SK-N-SH (cell line): ENCODE results near the gene KLHL33. TPM values are rescaled to one million over a fixed set of nuclear protein-coding genes. Genes with fewer than 3 reads are reported as not detected.

Source experiments
- CTCF ChIA-PET: fragments of 300-600, 350-600 bp; formaldehyde crosslinking; extraction: SDS; loops from one replicate; lab custom pipeline; 2021; lab: Yijun Ruan, JAX
- POLR2A ChIA-PET: fragments of 350-600 bp; sonication (Branson Sonifier 250); formaldehyde crosslinking; extraction: SDS; loops from one replicate; lab custom pipeline; 2020; ENCODE audit warnings: antibody characterized with exemption, inconsistent platforms; lab: Yijun Ruan, JAX
- DNase-seq: peaks from one replicate; pipeline ENCODE4 v3.0.0; 2012
- H2AFZ ChIP-seq: fragments of 200-600 bp; sonication (generic); 2 replicates; pipeline ENCODE4 v1.8.1; 2016; ENCODE audit warnings: antibody characterized with exemption, mild to moderate bottlenecking, low read depth
- H3F3A ChIP-seq: fragments of 200-600 bp; sonication (generic); replicated peaks from 2 replicates; pipeline ENCODE3; 2016; ENCODE audit warnings: antibody characterized with exemption, mild to moderate bottlenecking; ENCODE audit not compliant: insufficient read depth
- H3K27ac ChIP-seq, 2 experiments: fragments of 200-500 bp in 1 of 2; fragments of 200-600 bp in 1 of 2; sonication (Bioruptor generic) in 1 of 2; sonication (generic), shearing (Covaris generic) in 1 of 2; 2 replicates each; pipeline versions ENCODE4 v1.5.1 to v1.6.1; 2014 to 2016; ENCODE audit warnings: low read depth in 2 of 2, inconsistent platforms in 1 of 2, low read length in 1 of 2, mild to moderate bottlenecking in 1 of 2, mixed read lengths in 1 of 2
- H3K27me3 ChIP-seq: fragments of 200-600 bp; sonication (generic), shearing (Covaris generic); 2 replicates; pipeline ENCODE4 v1.6.1; 2016; ENCODE audit warnings: mixed run types; ENCODE audit not compliant: insufficient read depth
- H3K36me3 ChIP-seq, 2 experiments: fragments of 200-500 bp in 1 of 2; fragments of 200-600 bp in 1 of 2; sonication (Bioruptor generic) in 1 of 2; sonication (generic) in 1 of 2; replicated peaks in 1 of 2; 2 replicates each; pipeline versions ENCODE3 to v1.5.1; 2014 to 2016; ENCODE audit warnings: low read length in 1 of 2, mild to moderate bottlenecking in 1 of 2; ENCODE audit not compliant: insufficient read depth in 2 of 2, control insufficient read depth in 1 of 2
- H3K4me1 ChIP-seq, 2 experiments: fragments of 200-500 bp in 1 of 2; fragments of 200-600 bp in 1 of 2; sonication (Bioruptor generic) in 1 of 2; sonication (generic), shearing (Covaris generic) in 1 of 2; 2 replicates each; pipeline versions ENCODE4 v1.5.1 to v1.6.1; 2014 to 2016; ENCODE audit warnings: low read depth in 1 of 2, low read length in 1 of 2, mixed run types in 1 of 2; ENCODE audit not compliant: insufficient read depth in 2 of 2, control insufficient read depth in 1 of 2
- H3K4me2 ChIP-seq: fragments of 200-600 bp; sonication (generic), shearing (Covaris generic); 2 replicates; pipeline ENCODE4 v1.6.1; 2017; ENCODE audit warnings: mixed run types
- H3K4me3 ChIP-seq, 2 experiments: fragments of 200-500 bp in 1 of 2; fragments of 200-600 bp in 1 of 2; sonication (Bioruptor generic) in 1 of 2; sonication (generic), shearing (Covaris generic) in 1 of 2; 2 replicates each; pipeline versions ENCODE4 v1.5.1 to v1.8.1; 2014 to 2016; ENCODE audit warnings: low read depth in 2 of 2, inconsistent platforms in 1 of 2, low read length in 1 of 2, mild to moderate bottlenecking in 1 of 2, mixed read lengths in 1 of 2, moderate library complexity in 1 of 2
- H3K79me2 ChIP-seq: fragments of 200-600 bp; sonication (generic); 2 replicates; pipeline ENCODE4 v1.8.1; 2017; ENCODE audit warnings: mild to moderate bottlenecking; ENCODE audit not compliant: insufficient read depth
- H3K9ac ChIP-seq: fragments of 200-600 bp; sonication (generic); 2 replicates; pipeline ENCODE4 v1.6.1; 2017; ENCODE audit warnings: mixed run types
- H3K9me2 ChIP-seq: fragments of 200-600 bp; sonication (generic); 2 replicates; pipeline ENCODE4 v1.6.1; 2017; ENCODE audit warnings: mixed run types
- H3K9me3 ChIP-seq: fragments of 200-600 bp; sonication (generic); 2 replicates; pipeline ENCODE4 v1.6.1; 2017; ENCODE audit warnings: mixed run types, mild to moderate bottlenecking, moderate library complexity
- H4K20me1 ChIP-seq: fragments of 200-600 bp; sonication (generic); 2 replicates; pipeline ENCODE4 v1.6.1; 2017; ENCODE audit warnings: mild to moderate bottlenecking, mixed run types; ENCODE audit not compliant: insufficient read depth
- ELF1 ChIP-seq: IDR thresholded peaks from 2 replicates; pipeline ENCODE4 v1.4.0; 2012
- EZH2phosphoT487 ChIP-seq: fragments of 200-600 bp; sonication (generic); IDR thresholded peaks from 2 replicates; pipeline ENCODE4 v1.6.1; 2017; ENCODE audit warnings: low read depth, mixed run types, mild to moderate bottlenecking, antibody characterized with exemption, moderate library complexity, borderline replicate concordance
- GABPA ChIP-seq: IDR thresholded peaks from 2 replicates; pipeline ENCODE4 v1.4.0; 2012; ENCODE audit warnings: low read depth, mild to moderate bottlenecking
- GATA2 ChIP-seq: sonication (generic); formaldehyde crosslinking; IDR thresholded peaks from 2 replicates; pipeline ENCODE4 v1.5.0; 2020; ENCODE audit warnings: mild to moderate bottlenecking, missing genetic modification reagents
- JUND ChIP-seq: IDR thresholded peaks from 2 replicates; pipeline ENCODE4 v1.4.0; 2012
- NFIC ChIP-seq: IDR thresholded peaks from 2 replicates; pipeline ENCODE4 v1.4.0; 2012; ENCODE audit warnings: borderline replicate concordance
- POLR2AphosphoS5 ChIP-seq: IDR thresholded peaks from 2 replicates; pipeline ENCODE4 v1.6.1; 2012; ENCODE audit warnings: low read depth, low read length
- RXRA ChIP-seq: IDR thresholded peaks from 2 replicates; pipeline ENCODE4 v1.4.0; 2012; ENCODE audit warnings: low read depth, mild to moderate bottlenecking, borderline replicate concordance
- TEAD4 ChIP-seq: IDR thresholded peaks from 2 replicates; pipeline ENCODE4 v1.4.0; 2012; ENCODE audit warnings: mild to moderate bottlenecking, borderline replicate concordance; ENCODE audit not compliant: insufficient read depth
- ZBTB33 ChIP-seq: IDR thresholded peaks from 2 replicates; pipeline ENCODE4 v1.4.0; 2012; ENCODE audit warnings: low read depth, borderline replicate concordance
- WGBS: methylation state at CpG from one replicate; pipeline ENCODE4 v1.1.6; 2017; ENCODE audit warnings: low lambda C conversion rate; 5-methylcytosine and 5-hydroxymethylcytosine counted together
- polyA plus RNA-seq, 3 experiments: library from polyadenylated mRNA; depleted of rRNA; stranded (reverse); fragments of >200 nt; gene quantifications; 2 replicates each; pipeline ENCODE4 v1.2.3, GENCODE V29; 2012
- TF ChIP-seq, protein P1 (sequence below): IDR thresholded peaks from 2 replicates; pipeline ENCODE4 v1.4.0; 2012; ENCODE audit warnings: low read depth, borderline replicate concordance
- TF ChIP-seq, protein P2 (sequence below): IDR thresholded peaks from 2 replicates; pipeline ENCODE4 v1.6.1; 2012; ENCODE audit warnings: mild to moderate bottlenecking, low read depth, low read length, moderate library complexity

The KLHL33 gene
- polyA plus RNA-seq, 1 of the 3 experiments (the other 2 are of a cell fraction): not detected

- no peak overlapping the region for H3K4me3 ChIP-seq
- H3K27me3 ChIP-seq: no peaks in the 10 kb centered on the region
- H3K79me2 ChIP-seq: no peaks in the 10 kb centered on the region
- no peaks in the 10 kb centered on the region for H3K9me3 ChIP-seq
- H3K4me2 ChIP-seq: no peak overlapping the region
- H2AFZ ChIP-seq: no peak overlapping the region
- no peak for DNase-seq
- no peaks in the 10 kb centered on the region for H3F3A ChIP-seq
- no peak overlapping the region for H3K9ac ChIP-seq
- WGBS: 97% methylated on average over 4 of the region's 4 CpGs
- H3K9me2 ChIP-seq: no peaks in the 10 kb centered on the region
- no peaks in the 10 kb centered on the region for H4K20me1 ChIP-seq
- ChIA-PET POLR2A (no interaction called here), CTCF (interaction anchor here (1.2 to 1.3 kb wide), 3 partner anchors 13 to 85 kb away, joined by 3 to 4 read pairs (median 3); no protein-coding TSS in a partner anchor)
- H3K36me3 ChIP-seq: peaks cover 49 to 68% of the 10 kb centered on the region in 2 experiments
- TF ChIP-seq GATA2 (no peak), POLR2AphosphoS5 (no peak), NFIC (no peak), EZH2phosphoT487 (no peak)
- TF ChIP-seq, protein P1, sequence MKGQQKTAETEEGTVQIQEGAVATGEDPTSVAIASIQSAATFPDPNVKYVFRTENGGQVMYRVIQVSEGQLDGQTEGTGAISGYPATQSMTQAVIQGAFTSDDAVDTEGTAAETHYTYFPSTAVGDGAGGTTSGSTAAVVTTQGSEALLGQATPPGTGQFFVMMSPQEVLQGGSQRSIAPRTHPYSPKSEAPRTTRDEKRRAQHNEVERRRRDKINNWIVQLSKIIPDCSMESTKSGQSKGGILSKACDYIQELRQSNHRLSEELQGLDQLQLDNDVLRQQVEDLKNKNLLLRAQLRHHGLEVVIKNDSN: no peak
- H3K4me1 ChIP-seq: no peaks in the 10 kb centered on the region
- H3K27ac ChIP-seq: no peak overlapping the region
Measured at GRCh38 chr14:20391505-20391904, 44.5 kb downstream of the KLHL33 start.

GRCh38 chr14:20388159-20388558 lies 47.8 kb downstream of the KLHL33 start:
- ChIA-PET POLR2A (no interaction called here), CTCF (no interaction called here)
- Histone ChIP-seq H3K4me1 (no peaks in the 10 kb centered on the region), H3K4me2 (no peak overlapping the region), H3K9ac (no peak overlapping the region), H3K9me2 (no peaks in the 10 kb centered on the region), H3K27me3 (no peaks in the 10 kb centered on the region), H2AFZ (no peak overlapping the region), H3F3A (no peaks in the 10 kb centered on the region), H3K27ac (no peak overlapping the region), H4K20me1 (no peaks in the 10 kb centered on the region), H3K36me3 (peaks cover 38 to 80% of the 10 kb centered on the region in 2 experiments), H3K4me3 (no peak overlapping the region), H3K79me2 (no peaks in the 10 kb centered on the region), H3K9me3 (no peaks in the 10 kb centered on the region)
- no peak for DNase-seq
- 37% methylated on average over 4 of the region's 4 CpGs for WGBS
- TF ChIP-seq EZH2phosphoT487: no peak
- no peak for TF ChIP-seq TEAD4
- TF ChIP-seq JUND: no peak
- no peak for TF ChIP-seq ZBTB33
- no peak for TF ChIP-seq ELF1
- TF ChIP-seq, protein P2, sequence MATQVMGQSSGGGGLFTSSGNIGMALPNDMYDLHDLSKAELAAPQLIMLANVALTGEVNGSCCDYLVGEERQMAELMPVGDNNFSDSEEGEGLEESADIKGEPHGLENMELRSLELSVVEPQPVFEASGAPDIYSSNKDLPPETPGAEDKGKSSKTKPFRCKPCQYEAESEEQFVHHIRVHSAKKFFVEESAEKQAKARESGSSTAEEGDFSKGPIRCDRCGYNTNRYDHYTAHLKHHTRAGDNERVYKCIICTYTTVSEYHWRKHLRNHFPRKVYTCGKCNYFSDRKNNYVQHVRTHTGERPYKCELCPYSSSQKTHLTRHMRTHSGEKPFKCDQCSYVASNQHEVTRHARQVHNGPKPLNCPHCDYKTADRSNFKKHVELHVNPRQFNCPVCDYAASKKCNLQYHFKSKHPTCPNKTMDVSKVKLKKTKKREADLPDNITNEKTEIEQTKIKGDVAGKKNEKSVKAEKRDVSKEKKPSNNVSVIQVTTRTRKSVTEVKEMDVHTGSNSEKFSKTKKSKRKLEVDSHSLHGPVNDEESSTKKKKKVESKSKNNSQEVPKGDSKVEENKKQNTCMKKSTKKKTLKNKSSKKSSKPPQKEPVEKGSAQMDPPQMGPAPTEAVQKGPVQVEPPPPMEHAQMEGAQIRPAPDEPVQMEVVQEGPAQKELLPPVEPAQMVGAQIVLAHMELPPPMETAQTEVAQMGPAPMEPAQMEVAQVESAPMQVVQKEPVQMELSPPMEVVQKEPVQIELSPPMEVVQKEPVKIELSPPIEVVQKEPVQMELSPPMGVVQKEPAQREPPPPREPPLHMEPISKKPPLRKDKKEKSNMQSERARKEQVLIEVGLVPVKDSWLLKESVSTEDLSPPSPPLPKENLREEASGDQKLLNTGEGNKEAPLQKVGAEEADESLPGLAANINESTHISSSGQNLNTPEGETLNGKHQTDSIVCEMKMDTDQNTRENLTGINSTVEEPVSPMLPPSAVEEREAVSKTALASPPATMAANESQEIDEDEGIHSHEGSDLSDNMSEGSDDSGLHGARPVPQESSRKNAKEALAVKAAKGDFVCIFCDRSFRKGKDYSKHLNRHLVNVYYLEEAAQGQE: no peak
- TF ChIP-seq GABPA: no peak
- TF ChIP-seq GATA2: no peak
- TF ChIP-seq RXRA: no peak
